GM10847 (cell line): ENCODE data around the gene ASIC1.

Source experiments
- POLR2A ChIP-seq: IDR thresholded peaks from 2 replicates; pipeline ENCODE4 v1.6.1; 2011; ENCODE audit not compliant: insufficient read length; ENCODE audit errors: extremely low read depth

The ASIC1 gene

GRCh38 chr12:50103767-50104321 is 46.4 kb downstream of the ASIC1 start, which contains the start of gene GPD1:
Gene GPD1, plus strand, starts transcription at chr12:50104008. Its CDS starts 43 bp downstream, at chr12:50104051.
- TF ChIP-seq POLR2A, result no peak

DNA sequence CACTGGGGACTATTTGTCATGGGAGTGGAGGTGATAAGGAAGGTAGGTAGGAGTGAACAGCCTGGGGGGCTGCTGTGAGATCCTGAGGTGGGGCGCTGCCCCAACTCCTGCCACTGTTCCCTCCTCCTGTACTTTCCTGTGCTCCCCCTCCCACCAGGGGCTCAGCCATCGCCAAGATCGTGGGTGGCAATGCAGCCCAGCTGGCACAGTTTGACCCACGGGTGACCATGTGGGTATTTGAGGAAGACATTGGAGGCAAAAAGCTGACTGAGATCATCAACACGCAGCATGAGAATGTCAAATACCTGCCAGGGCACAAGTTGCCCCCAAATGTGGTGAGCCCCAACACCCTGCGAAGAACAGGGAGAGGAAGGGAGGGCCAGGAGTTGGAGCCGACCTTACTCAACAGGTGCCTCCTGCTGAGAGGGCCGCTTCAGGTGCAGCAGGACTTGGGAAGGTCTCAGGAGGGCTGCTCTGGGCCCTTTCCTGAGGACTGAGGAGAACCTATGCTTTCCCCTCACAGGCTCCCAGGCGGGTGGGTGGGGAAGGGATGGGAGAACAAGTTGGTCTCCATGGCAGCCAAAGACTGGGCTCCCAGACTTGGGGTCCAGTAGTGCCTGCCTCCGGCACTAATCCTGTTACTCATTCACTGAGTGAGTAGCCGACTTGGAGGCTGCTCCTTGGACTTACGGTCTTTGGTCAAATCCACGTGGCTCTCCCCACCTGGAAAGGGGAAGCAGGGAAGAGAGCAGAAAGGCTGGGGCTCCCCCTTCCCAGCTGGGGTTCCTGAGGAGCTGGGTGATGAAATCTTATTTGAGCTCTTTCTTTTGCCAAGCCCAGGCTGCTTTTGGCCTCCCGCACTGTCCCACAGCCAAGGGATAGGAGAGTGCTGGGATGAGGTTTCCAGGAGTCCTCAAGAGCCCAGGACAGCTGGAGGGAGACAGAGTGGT is 47.3 kb downstream of the ASIC1 start:
- no peak for TF ChIP-seq POLR2A

DNA sequence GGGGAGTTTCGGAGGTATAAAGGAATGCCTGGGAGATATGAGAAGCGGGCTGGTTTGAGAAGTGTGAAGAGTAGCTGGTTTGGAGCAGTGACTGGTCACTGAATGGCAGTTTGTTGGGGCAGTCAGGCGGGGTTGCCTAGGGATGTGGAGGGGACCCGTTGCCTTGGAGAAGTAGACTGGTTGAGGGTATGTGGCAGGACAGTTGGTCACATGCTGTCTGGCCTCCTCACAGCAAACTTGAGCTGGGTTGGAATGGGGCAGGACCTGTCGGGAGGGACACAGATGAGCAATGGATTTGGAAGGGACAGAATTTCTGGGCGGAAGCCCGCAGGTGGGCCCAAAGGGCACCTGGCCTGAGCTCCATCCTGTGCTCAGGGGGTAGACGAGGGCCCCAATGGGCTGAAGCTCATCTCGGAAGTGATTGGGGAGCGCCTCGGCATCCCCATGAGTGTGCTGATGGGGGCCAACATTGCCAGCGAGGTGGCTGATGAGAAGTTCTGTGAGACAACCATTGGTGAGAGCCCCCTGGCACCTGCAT is 48.6 kb downstream of the ASIC1 start:
- TF ChIP-seq POLR2A, result no peak

GRCh38 chr12:50106907-50107306 is 49.5 kb downstream of the ASIC1 start:
- no peak for TF ChIP-seq POLR2A

GRCh38 chr12:50107416-50108268 is 50.2 kb downstream of the ASIC1 start:
- no peak for TF ChIP-seq POLR2A

GRCh38 chr12:50109319-50109718 is 51.9 kb downstream of the ASIC1 start:
- no peak for TF ChIP-seq POLR2A

GRCh38 chr12:50110127-50110761 is 52.8 kb downstream of the ASIC1 start:
- TF ChIP-seq POLR2A, result peak; percentile 20

DNA sequence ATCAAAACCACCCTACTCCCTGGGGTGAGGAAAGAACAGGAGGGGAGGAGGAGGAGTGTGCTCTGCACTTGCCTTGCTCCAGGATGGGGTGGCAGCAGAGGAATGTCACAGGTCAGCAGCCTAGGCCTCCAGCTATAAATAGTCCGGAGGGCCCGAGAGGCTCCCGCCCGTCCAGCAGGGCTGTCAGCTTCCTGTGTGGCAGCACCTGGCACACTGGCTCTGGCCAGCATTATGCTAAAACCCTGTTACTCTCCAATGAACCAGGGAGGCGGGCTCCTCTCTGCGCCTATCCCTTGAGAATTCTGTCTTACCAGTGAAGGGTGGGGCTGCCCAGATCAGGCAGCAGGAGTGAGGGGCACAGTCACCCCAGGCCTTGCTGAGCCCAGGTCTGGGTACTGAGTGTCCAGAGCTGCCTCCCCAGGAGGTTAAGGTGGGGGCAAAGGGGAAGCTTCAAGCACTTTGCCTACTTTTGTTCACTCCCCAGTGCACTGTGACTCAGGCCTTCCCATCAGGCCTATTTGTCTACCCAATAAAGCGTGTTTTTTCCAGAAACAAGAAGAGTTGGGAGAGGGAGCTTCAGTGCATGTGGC is 53.5 kb downstream of the ASIC1 start:
- TF ChIP-seq POLR2A, result peak; percentile 10

DNA sequence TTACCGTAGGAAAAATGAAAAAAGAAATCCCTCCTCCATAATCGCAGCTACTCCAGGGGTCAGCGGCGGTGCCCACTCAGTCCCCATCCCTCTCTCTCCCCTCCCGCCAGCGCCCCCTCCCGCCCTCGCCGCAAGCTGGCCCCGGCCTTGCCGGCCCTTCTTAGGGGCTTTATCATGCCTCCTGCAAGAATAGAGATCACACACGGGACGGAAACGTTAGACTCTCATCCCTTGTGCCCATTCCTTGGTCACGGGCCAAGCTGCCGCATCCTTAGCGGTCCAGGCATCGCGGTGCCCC is 53.9 kb downstream of the ASIC1 start:
- no peak for TF ChIP-seq POLR2A

- peak; percentile 92 for TF ChIP-seq POLR2A
Observed at GRCh38 chr12:50111693-50112455, 54.5 kb downstream of the ASIC1 start, which contains the start of gene COX14. Gene COX14, plus strand, starts transcription at chr12:50112236. Its CDS starts 7,808 bp downstream, at chr12:50120044.

- no peak for TF ChIP-seq POLR2A
Observed at GRCh38 chr12:50112456-50113218, 55.2 kb downstream of the ASIC1 start.

- no peak for TF ChIP-seq POLR2A
Observed at GRCh38 chr12:50117057-50117622, 59.7 kb downstream of the ASIC1 start.

DNA sequence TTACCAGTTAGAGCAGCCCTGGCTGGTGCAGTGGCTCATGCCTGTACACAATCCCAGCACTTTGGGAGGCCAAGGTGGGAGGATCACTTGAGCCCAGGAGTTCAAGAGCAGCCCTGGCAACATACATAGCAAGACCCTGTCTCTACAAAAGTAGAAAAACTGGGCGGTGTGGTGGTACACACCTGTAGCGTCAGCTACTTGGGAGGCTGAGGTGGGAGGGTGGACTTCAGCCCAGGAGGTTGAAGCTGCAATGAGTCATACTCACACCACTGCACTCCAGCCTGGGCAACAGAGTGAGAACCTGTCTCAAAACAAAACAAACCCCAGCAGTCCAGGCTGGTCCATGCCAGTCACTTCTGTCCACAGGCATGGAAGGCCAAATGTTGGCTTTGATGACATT is 62.0 kb downstream of the ASIC1 start:
- no peak for TF ChIP-seq POLR2A
